Heart right ventricle (tissue), 16 donors: Measurements from ENCODE around the gene BLOC1S4. TPM values are rescaled to one million over a fixed set of nuclear protein-coding genes. Genes with fewer than 3 reads are reported as not detected.

Experiments used
- ATAC-seq, 8 donors: fragments of 200-7000 bp; cut with Tn5 transposase; one replicate each; pipeline ENCODE4 v1.9.1; 2020; ENCODE audit warnings: mild to moderate bottlenecking in 8 of 8, moderate library complexity in 8 of 8, moderate number of reproducible peaks in 1 of 8
- DNase-seq, 2 donors: peaks; one replicate each; pipeline ENCODE4 v3.0.0-alpha.2; 2020
- H3K27ac ChIP-seq, 10 donors: fragments of 200-600 bp; sonication (generic) in 2 of 10; one replicate each; pipeline versions ENCODE4 v1.5.0 to v1.8.0; 2020 to 2022; ENCODE audit warnings: mild to moderate bottlenecking in 3 of 10
- H3K27me3 ChIP-seq, 7 donors: fragments of 200-600 bp; one replicate each; pipeline ENCODE4 v1.8.0; 2021 to 2022; ENCODE audit warnings: mild to moderate bottlenecking in 2 of 7
- H3K36me3 ChIP-seq, 9 donors: fragments of 200-600 bp; sonication (generic) in 1 of 9; one replicate each; pipeline versions ENCODE4 v1.5.0 to v1.8.0; 2020 to 2022; ENCODE audit warnings: mild to moderate bottlenecking in 2 of 9
- H3K4me1 ChIP-seq, 9 donors: fragments of 200-600 bp; sonication (generic) in 1 of 9; one replicate each; pipeline versions ENCODE4 v1.5.0 to v1.8.0; 2020 to 2022; ENCODE audit warnings: mild to moderate bottlenecking in 4 of 9
- H3K4me3 ChIP-seq, 10 donors: fragments of 200-600 bp; sonication (generic) in 2 of 10; one replicate each; pipeline versions ENCODE4 v1.5.0 to v1.8.0; 2020 to 2022; ENCODE audit warnings: mild to moderate bottlenecking in 7 of 10, moderate library complexity in 2 of 10
- H3K9me3 ChIP-seq, 11 donors: fragments of 200-600 bp in 10 of 11; sonication (generic) in 2 of 11; one replicate each; pipeline versions ENCODE4 v1.5.0 to v1.8.0; 2013 to 2022; ENCODE audit warnings: mild to moderate bottlenecking in 2 of 11, control low read depth in 1 of 11, moderate library complexity in 1 of 11
- CTCF ChIP-seq, 9 donors: fragments of 200-600 bp; sonication (generic) in 2 of 9; IDR thresholded peaks; one replicate each; pipeline versions ENCODE4 v1.5.0 to v1.8.0; 2021 to 2022; ENCODE audit warnings: antibody characterized with exemption in 9 of 9, mild to moderate bottlenecking in 5 of 9, moderate library complexity in 1 of 9
- WGBS, 2 donors: extraction: QIAGEN DNeasy Blood & Tissue Kit; methylation state at CpG; one replicate each; pipeline ENCODE4 v1.1.7; 2013; ENCODE audit warnings: inconsistent platforms in 1 of 2; 5-methylcytosine and 5-hydroxymethylcytosine counted together
- intact Hi-C, 10 donors: fragments of 100-400 bp; cut with DNase I; formaldehyde crosslinking; loops; one replicate each; pipeline versions ENCODE4 v1.11.1 to v1.14.2; 2022
- polyA plus RNA-seq, 2 donors: library from polyadenylated mRNA; stranded (reverse); fragments of 200-250 nt; gene quantifications; one replicate each; pipeline ENCODE4 v1.2.3, GENCODE V29; 2013
- total RNA-seq, 10 donors: library from RNA; stranded (reverse); fragmentation: NEBNext Ultra II Directional in 3 of 10; extraction: Animal tissue kit (Norgen Biotek cat#: 25700) in 3 of 10; gene quantifications; one replicate each; pipeline versions ENCODE4 v1.2.1 to v1.2.4, GENCODE V29; 2021 to 2023
- donor health status: Arrhythmogenic right ventricular cardiomyopathy.
- donor health status: ischemic (EF 13 %, LVEDD 7.1; RV severe dilation, severe dysfunction).
- donor health status: healthy with polysubstance abuse.
- donor health status: DM: no; HTN: yes; CAD: no.
- donor health status: DM: no; HTN: no; CAD: no.
- donor health status: ischemic (EF 25% LVEDD 6.9; RV normal size, moderate dysfunction).
- donor health status: ischemic (EF 25% LVEDD 5.7; RV mildly dilated, moderate dysfunction).
- donor health status: healthy.
- donor health status: DM: yes; HTN: yes; CAD: no.
- donor health status: Ischemic cardiomyopathy.
- donor health status: ischemic (EF 35%, LVEDD 5.7; RV mildly dilated, moderate dysfunction).
- donor health status: nonischemic (EF 11% LVEDD 7.7; RV severe dilation, severe dysfunction).
- donor health status: DM: yes; HTN: yes; CAD: no.
- donor health status: PGD.
- donor health status: ischemic (EF 29% LVEDD 5.4; RV normal size, mild dysfunction).
- donor health status: nonischemic (EF 23%, LVEDD 6.1; RV moderate dilation, normal function).

The BLOC1S4 gene
- total and polyA plus RNA-seq, 12 donors: 4.4 to 10.2 (median 7.0) TPM

- Histone ChIP-seq H3K9me3 (no peaks in the 10 kb centered on the region), H3K36me3 (peaks cover 0 to 20% (median 0%) of the 10 kb centered on the region in 9 donors), H3K4me1 (peaks cover 2 to 56% (median 42%) of the 10 kb centered on the region in 9 donors), H3K4me3 (no peak overlapping the region), H3K27ac (no peak overlapping the region), H3K27me3 (no peaks in the 10 kb centered on the region)
- DNase-seq: no peak
- no peak for TF ChIP-seq CTCF (IDR thresholded peaks at IDR 0.05)
- WGBS, 2 donors: 80 to 85% methylated on average over 2 of the region's 2 CpGs
- no peak for ATAC-seq
- intact Hi-C loops: loop anchor here in 8 of 10 donors (5.0 to 10.0 kb wide), 3 partner anchors 39 to 334 kb away; partner anchors contain the start of gene TADA2B (in 2 of the 8)
Measured at GRCh38 chr4:6710996-6711395, 5.0 kb upstream of the BLOC1S4 start.

- no peak for ATAC-seq
- no peaks in the 10 kb centered on the region for H3K9me3 ChIP-seq
- H3K4me3 ChIP-seq: no peak overlapping the region
- DNase-seq: no peak
- intact Hi-C loops: loop anchor here in 8 of 10 donors (5.0 to 10.0 kb wide), 7 partner anchors 43 to 357 kb away; partner anchors contain the start of genes KIAA0232 (in 4 of the 8) and TADA2B (in 2 of the 8)
- 88 to 95% methylated on average over 1 of the region's 1 CpG for WGBS, 2 donors
- H3K27ac ChIP-seq: no peak overlapping the region
- TF ChIP-seq CTCF (IDR thresholded peaks at IDR 0.05): no peak
- peaks cover 0 to 40% (median 30%) of the 10 kb centered on the region in 9 donors for H3K4me1 ChIP-seq
- no peaks in the 10 kb centered on the region for H3K27me3 ChIP-seq
- peaks cover 0 to 4% (median 0%) of the 10 kb centered on the region in 9 donors for H3K36me3 ChIP-seq
Measured at GRCh38 chr4:6714954-6715353, 1.0 kb upstream of the BLOC1S4 start.

GRCh38 chr4:6715704-6716017 is 313 bp upstream of the BLOC1S4 start:
- intact Hi-C loops: loop anchor here in 7 of 10 donors (2.0 to 10.0 kb wide), 8 partner anchors 65 to 357 kb away; partner anchors contain the start of genes KIAA0232 (in 4 of the 7), TADA2B (in 2 of the 7) and MRFAP1 (in 1 of the 7)
- no peak for DNase-seq
- Histone ChIP-seq H3K27ac (peak overlapping the region; percentile 87 to 98 (median 94)), H3K27me3 (no peaks in the 10 kb centered on the region), H3K9me3 (no peaks in the 10 kb centered on the region), H3K4me1 (peaks cover 0 to 40% (median 30%) of the 10 kb centered on the region in 9 donors), H3K4me3 (peak overlapping the region in 9 of 10 donors; percentile 55 to 88 (median 80)), H3K36me3 (peaks cover 0 to 4% (median 0%) of the 10 kb centered on the region in 9 donors)
- ATAC-seq: peak in 2 of 8 donors; percentile 27 to 53
- no peak for TF ChIP-seq CTCF (IDR thresholded peaks at IDR 0.05)
- WGBS, 2 donors: 6 to 7% methylated on average over 9 of the region's 9 CpGs

- Histone ChIP-seq H3K36me3 (peaks cover 0 to 4% (median 0%) of the 10 kb centered on the region in 9 donors), H3K9me3 (no peaks in the 10 kb centered on the region), H3K4me1 (peaks cover 0 to 40% (median 30%) of the 10 kb centered on the region in 9 donors), H3K4me3 (peak overlapping the region; percentile 55 to 88 (median 76)), H3K27me3 (no peaks in the 10 kb centered on the region), H3K27ac (peak overlapping the region in 9 of 10 donors; percentile 87 to 98 (median 95))
- DNase-seq (no peak), ATAC-seq (no peak)
- TF ChIP-seq CTCF (IDR thresholded peaks at IDR 0.05): no peak
- intact Hi-C loops: loop anchor here in 7 of 10 donors (2.0 to 10.0 kb wide), 8 partner anchors 64 to 355 kb away; partner anchors contain the start of genes KIAA0232 (in 4 of the 7), TADA2B (in 2 of the 7) and MRFAP1 (in 1 of the 7)
- WGBS, 2 donors: 29 to 30% methylated on average over 7 of the region's 7 CpGs
Measured at GRCh38 chr4:6716958-6717655, 1.1 kb downstream of the BLOC1S4 start.
